Measurements from ENCODE around the gene PDPK1.
"Not testable (repeated sequence)": the region's sequence is repeated elsewhere in the genome, so short reads cannot be mapped to it uniquely, and the experiment has no call there.

Gene PDPK1

GRCh38 chr16:2620870-2621269, 83.0 kb downstream of the PDPK1 start:
- not testable (repeated sequence) for DNase-seq

- not testable (repeated sequence) for DNase-seq
Observed at GRCh38 chr16:2621395-2621794, 83.6 kb downstream of the PDPK1 start.

- DNase-seq, result not testable (repeated sequence)
Observed at GRCh38 chr16:2627075-2627474, 89.3 kb downstream of the PDPK1 start.

- not testable (repeated sequence) for DNase-seq
Observed at GRCh38 chr16:2631203-2631602, 93.4 kb downstream of the PDPK1 start.

GRCh38 chr16:2632291-2632690, 94.5 kb downstream of the PDPK1 start:
- not testable (repeated sequence) for DNase-seq

GRCh38 chr16:2639071-2639721, 101.4 kb downstream of the PDPK1 start:
- peak; percentile 40 to 54 for DNase-seq

- DNase-seq, result not testable (repeated sequence)
Observed at GRCh38 chr16:2639722-2640072, 101.9 kb downstream of the PDPK1 start.

- DNase-seq, result not testable (repeated sequence)
Observed at GRCh38 chr16:2642561-2642960, 104.7 kb downstream of the PDPK1 start.

GRCh38 chr16:2644754-2645453, 107.1 kb downstream of the PDPK1 start:
- not testable (repeated sequence) for DNase-seq

GRCh38 chr16:2651268-2651871, 113.5 kb downstream of the PDPK1 start:
- not testable (repeated sequence) for DNase-seq
